ENCODE data around the gene IQSEC1.
"Not testable (repeated sequence)": the region's sequence is repeated elsewhere in the genome, so short reads cannot be mapped to it uniquely, and the experiment has no call there.

The IQSEC1 gene

DNA sequence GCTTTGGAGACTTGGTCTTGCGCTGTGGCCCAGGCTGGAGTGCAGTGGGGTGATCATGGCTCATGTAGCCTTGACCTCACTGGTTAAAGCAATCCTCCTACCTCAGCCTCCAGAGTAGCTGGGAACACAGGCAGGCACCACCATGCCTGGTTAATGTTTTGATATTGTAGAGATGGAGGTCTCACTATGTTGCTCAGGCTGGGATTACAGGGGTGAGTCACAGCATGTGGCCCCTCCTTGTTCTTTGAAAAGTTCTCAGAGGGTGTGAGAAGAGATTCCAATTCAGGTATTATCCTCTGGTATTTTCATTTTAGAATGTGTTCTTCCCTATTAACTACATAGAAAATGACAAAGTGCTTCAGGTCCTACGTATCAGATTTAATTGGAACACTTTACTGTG lies 180.0 kb downstream of the IQSEC1 start:
- no peak for DNase-seq (ENCODE audit: low spot score)

- DNase-seq (ENCODE audit: low spot score): no peak
Observed at GRCh38 chr3:12892840-12893189, 180.4 kb downstream of the IQSEC1 start.

- DNase-seq (ENCODE audit: low spot score): peak; percentile 77
Observed at GRCh38 chr3:12891985-12892839, 181.0 kb downstream of the IQSEC1 start.

- DNase-seq (ENCODE audit: low spot score): no peak
Observed at GRCh38 chr3:12891391-12891984, 181.7 kb downstream of the IQSEC1 start.

- no peak for DNase-seq (ENCODE audit: low spot score)
Observed at GRCh38 chr3:12890610-12891390, 182.4 kb downstream of the IQSEC1 start.

DNA sequence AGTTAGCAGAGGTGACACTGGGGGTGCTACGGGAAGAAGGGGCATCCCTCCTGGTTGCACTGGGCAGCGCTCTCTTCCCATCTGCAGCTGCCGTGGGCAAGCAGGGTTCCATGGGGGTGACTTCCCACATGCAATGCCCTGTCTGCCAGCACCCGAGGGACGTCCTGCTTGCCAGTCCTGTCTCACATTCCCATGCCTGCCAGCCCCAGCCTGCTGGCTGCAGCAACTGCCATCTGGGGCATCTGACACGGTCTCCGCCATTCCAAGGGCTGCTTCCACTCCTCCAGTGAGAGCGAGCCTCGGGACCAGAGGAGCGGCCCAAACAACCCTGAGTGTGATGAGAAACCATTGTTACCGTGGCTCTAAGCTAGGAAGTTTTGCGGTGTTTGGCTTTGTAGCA lies 186.5 kb downstream of the IQSEC1 start:
- no peak for DNase-seq (ENCODE audit: low spot score)

DNA sequence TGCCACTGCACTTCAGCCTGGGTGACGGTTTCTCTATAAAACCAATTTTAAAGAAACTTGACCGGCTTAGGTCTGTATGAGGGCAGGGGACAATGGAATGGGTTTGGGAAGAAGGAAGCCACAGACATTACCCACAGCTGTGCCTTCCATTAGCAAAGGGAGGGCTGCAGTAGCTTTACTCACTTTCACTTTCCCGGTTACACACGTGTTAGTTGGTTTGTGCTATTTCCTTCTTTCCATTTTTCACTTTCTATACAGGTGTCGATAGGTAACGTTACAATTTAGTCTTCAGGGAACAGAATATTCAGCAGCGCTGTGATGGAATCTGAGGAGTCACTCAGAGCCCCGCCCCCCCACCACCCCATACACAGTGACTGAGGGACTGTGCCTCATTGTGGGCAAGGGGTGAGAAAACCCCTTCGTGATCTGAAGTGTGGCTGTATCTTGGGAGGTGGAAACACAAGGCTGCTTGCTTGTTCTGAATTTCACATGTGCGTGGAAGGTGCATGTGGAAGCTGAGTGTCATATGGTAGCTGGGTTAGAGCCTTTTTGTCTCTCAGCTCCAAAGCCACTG lies 187.0 kb downstream of the IQSEC1 start:
- no peak for DNase-seq (ENCODE audit: low spot score)

DNA sequence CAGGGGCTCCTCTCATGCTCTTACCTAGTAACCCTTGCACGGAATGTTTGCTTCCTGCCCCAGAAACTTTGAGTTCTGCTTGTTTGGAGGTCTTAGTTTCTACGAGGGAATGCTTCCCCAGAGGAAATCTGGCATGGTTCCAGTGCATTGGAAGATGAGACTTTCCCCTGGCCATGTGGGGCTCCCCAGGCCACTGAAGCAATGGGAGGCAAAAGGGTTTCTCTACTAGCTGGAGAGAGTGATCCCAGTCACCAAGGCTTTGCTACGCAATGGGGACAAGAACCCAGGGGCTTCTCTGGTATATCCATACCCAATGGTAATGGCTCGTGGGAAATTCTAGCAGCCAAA lies 187.7 kb downstream of the IQSEC1 start:
- no peak for DNase-seq (ENCODE audit: low spot score)

DNA sequence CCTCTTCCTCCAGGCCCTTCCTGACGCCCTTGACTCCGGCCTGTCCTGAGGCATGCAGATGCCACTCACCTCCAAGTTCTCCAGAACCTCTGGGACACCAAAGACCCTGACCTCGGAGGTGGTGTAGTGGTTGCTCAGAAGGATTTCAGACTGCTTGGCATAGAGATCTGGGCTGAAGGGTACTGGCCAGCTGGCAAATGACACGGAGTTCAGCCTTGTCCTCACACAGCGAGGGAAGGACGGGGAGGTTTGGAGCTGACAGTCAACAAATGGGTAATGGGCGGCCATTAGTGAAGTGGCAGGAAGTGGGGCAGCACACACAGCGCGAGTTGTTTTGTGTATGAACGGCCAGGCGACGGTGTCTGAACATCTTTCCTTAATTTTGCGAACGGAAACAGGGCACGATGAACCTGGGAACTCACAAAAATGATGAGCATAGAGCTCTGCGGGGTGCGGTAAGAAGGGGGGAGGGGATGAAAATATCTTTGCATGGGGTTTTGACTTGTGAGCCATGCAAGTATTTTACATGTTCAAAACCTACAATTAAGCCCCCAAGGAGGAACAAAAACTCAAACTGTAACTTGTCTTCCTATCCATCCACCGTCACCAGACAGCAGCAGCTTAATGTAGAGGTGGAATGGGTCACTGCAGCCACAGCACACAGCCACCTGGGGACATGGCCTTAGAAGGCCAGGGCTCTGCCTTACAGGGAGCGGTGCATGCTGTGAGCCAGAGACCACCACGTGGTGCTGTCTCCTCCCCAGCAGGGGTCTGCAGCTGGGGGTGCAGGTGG lies 188.2 kb downstream of the IQSEC1 start:
- DNase-seq (ENCODE audit: low spot score): no peak

DNA sequence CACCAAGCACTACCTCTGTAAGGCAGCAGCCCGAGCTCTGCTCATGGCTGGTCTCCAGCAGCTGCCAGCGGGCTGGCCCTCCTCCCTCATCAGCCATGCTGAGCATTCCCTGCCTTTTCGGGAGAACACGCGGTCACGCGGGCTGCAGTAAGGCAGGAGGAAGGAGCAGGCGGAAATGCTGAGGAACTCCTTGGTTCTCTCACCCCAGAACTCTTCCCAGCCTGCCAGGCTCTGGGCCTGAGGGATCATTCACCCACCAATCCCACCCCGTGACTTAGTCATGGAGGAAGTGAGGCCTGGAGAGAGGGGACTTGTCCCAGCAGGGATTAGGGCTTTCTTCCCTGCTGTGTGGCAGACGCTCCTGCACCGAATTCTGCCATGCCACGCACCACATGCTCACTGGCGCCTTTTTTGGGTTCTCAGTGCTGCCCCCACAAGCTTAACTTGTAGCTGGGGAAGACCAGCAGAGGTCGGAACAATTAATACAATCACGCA lies 189.0 kb downstream of the IQSEC1 start:
- peak; percentile 64 for DNase-seq (ENCODE audit: low spot score)

DNA sequence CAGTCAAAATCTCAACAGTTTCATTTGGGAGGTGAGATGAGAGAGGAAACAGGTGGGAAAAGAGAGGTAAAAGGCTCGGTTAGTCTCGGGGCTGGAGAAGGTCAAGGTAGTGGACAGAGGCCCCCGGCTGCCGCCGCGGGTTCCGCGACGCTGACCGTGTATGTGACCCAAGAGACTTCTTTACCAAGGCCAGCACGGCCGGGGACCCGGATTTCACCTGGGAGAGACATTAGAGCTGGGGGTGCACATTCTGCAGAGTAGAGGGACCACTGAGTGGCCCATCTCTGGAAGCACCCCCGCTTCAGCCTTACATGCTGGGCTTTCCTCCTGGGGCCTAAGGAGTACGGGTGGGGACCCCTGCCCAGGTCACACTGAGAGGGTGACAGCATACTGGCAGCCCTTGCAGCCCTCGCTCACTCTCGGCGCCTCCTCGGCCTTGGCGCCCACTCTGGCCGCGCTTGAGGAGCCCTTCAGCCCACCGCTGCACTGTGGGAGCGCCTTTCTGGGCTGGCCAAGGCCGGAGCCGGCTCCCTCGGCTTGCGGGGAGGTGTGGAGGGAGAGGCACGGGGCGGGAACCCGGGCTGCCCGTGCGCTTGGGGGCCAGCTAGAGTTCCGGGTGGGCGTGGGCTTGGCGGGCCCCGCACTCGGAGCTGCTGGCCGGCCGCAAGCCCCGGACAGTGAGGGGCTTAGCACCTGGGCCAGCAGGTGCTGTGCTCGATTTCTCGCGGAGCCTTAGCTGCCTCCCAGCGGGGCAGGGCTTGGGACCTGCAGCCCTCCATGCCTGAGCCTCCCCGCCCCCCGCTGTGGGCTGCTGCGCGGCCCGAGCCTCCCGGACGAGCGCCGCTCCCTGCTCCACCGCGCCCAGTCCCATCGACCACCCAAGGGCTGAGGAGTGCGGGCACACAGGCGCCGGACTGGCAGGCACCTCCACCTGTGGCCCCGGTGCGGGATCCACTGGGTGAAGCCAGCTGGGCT lies 190.6 kb downstream of the IQSEC1 start:
- DNase-seq (ENCODE audit: low spot score): no peak

GRCh38 chr3:12881858-12882257 lies 191.4 kb downstream of the IQSEC1 start:
- not testable (repeated sequence) for DNase-seq (ENCODE audit: low spot score)

GRCh38 chr3:12879191-12879815 lies 193.9 kb downstream of the IQSEC1 start:
- no peak for DNase-seq (ENCODE audit: low spot score)

DNA sequence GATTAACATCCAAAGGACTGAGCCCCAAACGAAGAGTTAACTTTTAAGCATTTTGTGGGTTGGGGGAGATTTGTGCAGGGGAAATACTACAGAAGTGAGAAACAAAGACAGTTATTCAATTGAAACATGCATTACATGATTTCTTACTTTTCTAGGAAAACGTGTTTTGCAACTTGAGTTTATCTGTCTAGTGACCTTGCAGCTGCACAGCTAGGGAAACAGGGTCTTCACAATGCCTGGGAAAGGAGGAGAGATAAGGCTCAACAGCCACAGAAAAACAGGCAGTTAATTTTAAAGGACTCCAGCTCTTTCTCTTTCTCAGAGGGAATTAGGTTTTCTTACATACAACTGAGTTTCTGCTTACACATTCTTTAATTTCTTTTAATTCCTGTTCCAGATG lies 194.5 kb downstream of the IQSEC1 start:
- not testable (repeated sequence) for DNase-seq (ENCODE audit: low spot score)

DNA sequence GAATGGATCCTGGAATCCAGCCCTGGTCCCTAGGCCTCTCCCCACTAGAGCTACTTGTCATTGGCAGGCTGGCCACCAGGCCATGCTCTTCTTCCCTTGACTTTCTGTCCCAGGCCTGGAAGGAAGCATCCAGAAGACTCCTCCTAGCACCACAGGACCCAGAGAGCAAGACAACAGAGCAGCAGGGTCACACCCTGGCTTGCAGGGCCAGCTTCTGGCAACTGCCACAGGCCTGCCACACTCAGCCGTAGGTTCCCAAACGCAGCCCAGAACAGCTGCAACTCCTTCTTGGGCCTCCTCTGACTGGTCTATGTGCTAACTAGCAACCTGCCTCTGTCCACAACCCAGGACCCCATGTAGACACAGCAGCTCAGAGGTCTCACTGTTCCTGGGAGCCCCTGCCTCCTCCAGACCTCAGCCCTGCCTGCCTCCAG lies 195.1 kb downstream of the IQSEC1 start:
- no peak for DNase-seq (ENCODE audit: low spot score)

DNA sequence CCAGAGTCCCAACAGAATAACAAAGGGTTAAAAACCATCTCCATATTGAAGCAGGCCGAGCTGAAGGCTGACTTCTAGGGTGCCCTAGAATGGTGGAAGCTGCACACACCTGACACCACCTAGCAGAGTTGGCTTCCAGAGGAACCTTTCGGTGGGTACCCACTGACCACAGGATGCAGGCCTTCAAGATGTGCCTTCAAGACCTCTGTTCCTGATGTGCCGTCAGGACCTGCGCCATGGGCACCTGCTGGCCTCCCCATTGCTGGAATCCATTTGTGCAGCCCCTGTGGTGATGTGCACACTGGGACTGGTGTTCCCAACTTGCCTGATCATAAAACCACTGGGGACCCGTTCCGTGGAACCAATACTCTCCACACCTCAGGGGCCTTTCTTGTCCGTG lies 196.2 kb downstream of the IQSEC1 start:
- DNase-seq (ENCODE audit: low spot score): no peak

DNA sequence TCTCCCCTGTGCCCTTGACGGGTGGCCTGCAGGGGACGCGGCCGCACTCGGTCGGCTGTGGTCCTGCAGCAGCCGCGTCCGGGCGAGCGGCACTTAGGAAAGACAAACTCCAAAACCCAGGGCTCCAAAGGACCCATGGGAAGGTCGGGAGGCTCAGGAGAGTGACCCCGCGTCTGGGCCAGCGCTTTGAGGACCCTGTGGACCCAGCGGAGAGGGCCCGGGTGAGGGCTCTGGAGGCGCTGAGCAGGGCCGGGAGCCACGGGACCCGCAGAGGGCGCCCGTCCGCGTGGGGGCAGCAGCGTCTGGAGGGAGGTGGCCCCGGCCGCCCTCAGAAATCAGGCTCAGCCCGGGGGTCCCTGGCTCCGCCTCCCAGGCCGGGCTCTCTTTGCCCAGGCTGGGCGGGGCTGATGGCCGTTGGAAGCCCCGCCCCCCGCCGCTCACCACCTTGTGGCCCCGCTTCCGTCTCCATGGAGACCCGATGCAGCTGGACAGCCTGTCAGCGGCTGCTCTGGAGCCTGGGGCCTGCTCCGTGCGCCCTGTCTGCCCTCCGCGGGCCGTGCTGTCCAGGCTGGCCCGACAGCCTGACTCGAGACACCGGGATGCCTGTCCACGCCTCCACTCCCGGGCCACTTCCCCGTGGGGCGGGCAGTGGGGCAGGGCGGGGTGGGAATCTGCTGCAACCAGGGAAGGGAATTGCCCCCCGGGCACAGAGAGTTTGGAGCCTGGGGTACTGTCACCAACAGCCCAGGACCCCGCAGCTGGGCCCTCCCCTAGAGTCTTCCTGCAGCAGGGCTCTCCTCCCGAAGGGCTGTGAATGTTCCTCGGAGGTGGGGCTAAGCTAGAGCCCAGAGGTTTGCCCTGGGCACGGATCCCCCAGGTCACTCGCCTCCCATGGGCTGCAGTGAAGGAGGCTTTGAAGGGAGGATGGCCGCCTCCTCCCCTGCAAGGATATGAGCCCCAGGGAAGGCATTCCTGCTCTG lies 197.1 kb downstream of the IQSEC1 start:
- peak; percentile 62 for DNase-seq (ENCODE audit: low spot score)

GRCh38 chr3:12871404-12871983 lies 201.7 kb downstream of the IQSEC1 start:
- DNase-seq (ENCODE audit: low spot score): no peak
